Measurements from ENCODE around the gene ARHGAP22. TPM values are rescaled to one million over a fixed set of nuclear protein-coding genes. Genes with fewer than 3 reads are reported as not detected.

ARHGAP22 gene
- total and polyA plus RNA-seq, 2 donors (not counting 1 experiment from before 2014, with no cell fraction given): 10.4 to 75.5 TPM

DNA sequence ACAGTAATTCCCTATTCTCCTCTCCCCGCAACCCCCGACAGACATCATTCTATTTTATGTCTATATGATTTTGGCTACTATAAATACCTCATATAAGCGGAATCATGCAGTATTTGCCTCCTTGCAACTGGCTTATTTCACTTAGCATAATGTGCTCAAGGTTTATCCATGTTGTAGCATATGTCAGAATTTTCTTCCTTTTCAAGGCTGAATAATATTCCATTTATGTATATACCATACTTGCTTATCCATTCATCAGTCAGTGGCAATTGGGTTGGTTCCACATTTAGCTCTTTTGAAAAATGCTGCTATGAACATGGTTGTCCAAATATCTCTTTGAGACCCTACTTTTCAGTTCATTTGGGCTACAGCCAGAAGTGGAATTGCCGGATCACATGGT is 191.9 kb downstream of the ARHGAP22 start:
- TF ChIP-seq, protein P1, sequence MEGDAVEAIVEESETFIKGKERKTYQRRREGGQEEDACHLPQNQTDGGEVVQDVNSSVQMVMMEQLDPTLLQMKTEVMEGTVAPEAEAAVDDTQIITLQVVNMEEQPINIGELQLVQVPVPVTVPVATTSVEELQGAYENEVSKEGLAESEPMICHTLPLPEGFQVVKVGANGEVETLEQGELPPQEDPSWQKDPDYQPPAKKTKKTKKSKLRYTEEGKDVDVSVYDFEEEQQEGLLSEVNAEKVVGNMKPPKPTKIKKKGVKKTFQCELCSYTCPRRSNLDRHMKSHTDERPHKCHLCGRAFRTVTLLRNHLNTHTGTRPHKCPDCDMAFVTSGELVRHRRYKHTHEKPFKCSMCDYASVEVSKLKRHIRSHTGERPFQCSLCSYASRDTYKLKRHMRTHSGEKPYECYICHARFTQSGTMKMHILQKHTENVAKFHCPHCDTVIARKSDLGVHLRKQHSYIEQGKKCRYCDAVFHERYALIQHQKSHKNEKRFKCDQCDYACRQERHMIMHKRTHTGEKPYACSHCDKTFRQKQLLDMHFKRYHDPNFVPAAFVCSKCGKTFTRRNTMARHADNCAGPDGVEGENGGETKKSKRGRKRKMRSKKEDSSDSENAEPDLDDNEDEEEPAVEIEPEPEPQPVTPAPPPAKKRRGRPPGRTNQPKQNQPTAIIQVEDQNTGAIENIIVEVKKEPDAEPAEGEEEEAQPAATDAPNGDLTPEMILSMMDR (conservative IDR thresholded peaks at IDR 0.05 in 1 of 2, IDR thresholded peaks at IDR 0.05 in 1 of 2; ENCODE audit: low read depth in 1 of 2, low read length in 2 of 2): no peak
- no peak for TF ChIP-seq EZH2 (IDR thresholded peaks at IDR 0.05; ENCODE audit: low read length, missing control alignments)

DNA sequence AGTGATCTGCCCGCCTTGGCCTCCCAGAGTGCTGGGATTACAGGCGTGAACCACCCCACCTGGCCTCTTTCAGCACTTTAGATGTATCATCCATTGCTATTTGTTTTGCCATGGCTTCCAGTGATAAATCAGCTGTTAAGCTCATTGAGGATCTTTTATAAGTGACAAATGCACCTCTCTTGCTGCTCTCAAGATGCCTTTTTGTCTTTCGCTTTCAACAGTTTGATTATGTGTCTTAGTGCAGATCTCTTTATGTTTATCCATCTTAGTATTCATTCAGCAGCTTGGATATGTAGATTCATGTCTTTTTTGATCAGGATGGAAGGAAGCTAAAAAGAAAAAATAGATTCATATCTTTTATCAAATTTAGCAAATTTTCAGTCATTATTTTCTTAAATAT is 192.8 kb downstream of the ARHGAP22 start:
- H3K27me3 ChIP-seq (ENCODE audit: control insufficient read depth, insufficient read depth, low read length): no peaks in the 10 kb centered on the region
- H3K4me3 ChIP-seq (replicated peaks in 1 of 4; ENCODE audit: control extremely low read depth in 1 of 4, insufficient read depth in 1 of 4, low read depth in 3 of 4, low read length in 4 of 4): no peak overlapping the region
- no peaks in the 10 kb centered on the region for H3K9me3 ChIP-seq (ENCODE audit: control insufficient read depth, insufficient read depth, low read depth, low read length)
- H3K4me1 ChIP-seq (ENCODE audit: control insufficient read depth, extremely low read depth, insufficient read depth, low read length): peaks cover 2% of the 10 kb centered on the region
- no peak overlapping the region for H3K9ac ChIP-seq (ENCODE audit: insufficient read depth, low read length)
- no peak overlapping the region for H3K27ac ChIP-seq (ENCODE audit: insufficient read depth, low read length)
- DNase-seq (ENCODE audit: low read depth in 2 of 2): no peak
- H3K79me2 ChIP-seq (ENCODE audit: control insufficient read depth, insufficient read depth, low read length): no peaks in the 10 kb centered on the region
- H3K36me3 ChIP-seq (ENCODE audit: control insufficient read depth, insufficient read depth, low read length): no peaks in the 10 kb centered on the region
- no peak for TF ChIP-seq EZH2 (IDR thresholded peaks at IDR 0.05; ENCODE audit: low read length, missing control alignments)
- TF ChIP-seq, protein P1 (conservative IDR thresholded peaks at IDR 0.05 in 1 of 2, IDR thresholded peaks at IDR 0.05 in 1 of 2; ENCODE audit: low read depth in 1 of 2, low read length in 2 of 2): no peak
- H3K4me2 ChIP-seq (ENCODE audit: extremely low read depth, insufficient read depth, low read length): no peak overlapping the region
- H4K20me1 ChIP-seq (ENCODE audit: control insufficient read depth, extremely low read depth, insufficient read depth, low read length): no peaks in the 10 kb centered on the region
- H2AFZ ChIP-seq (ENCODE audit: low read length): no peak overlapping the region

More for the DNA sequence above, 191.9 kb downstream of the ARHGAP22 start:
- Histone ChIP-seq H3K79me2 (ENCODE audit: control insufficient read depth, insufficient read depth, low read length) (no peaks in the 10 kb centered on the region), H3K9me3 (ENCODE audit: control insufficient read depth, insufficient read depth, low read depth, low read length) (no peaks in the 10 kb centered on the region), H3K4me3 (replicated peaks in 1 of 4; ENCODE audit: control extremely low read depth in 1 of 4, insufficient read depth in 1 of 4, low read depth in 3 of 4, low read length in 4 of 4) (no peak overlapping the region), H3K9ac (ENCODE audit: insufficient read depth, low read length) (no peak overlapping the region), H4K20me1 (ENCODE audit: control insufficient read depth, extremely low read depth, insufficient read depth, low read length) (no peaks in the 10 kb centered on the region), H3K4me2 (ENCODE audit: extremely low read depth, insufficient read depth, low read length) (no peak overlapping the region), H3K4me1 (ENCODE audit: control insufficient read depth, extremely low read depth, insufficient read depth, low read length) (peaks cover 2% of the 10 kb centered on the region), H3K27me3 (ENCODE audit: control insufficient read depth, insufficient read depth, low read length) (no peaks in the 10 kb centered on the region), H3K36me3 (ENCODE audit: control insufficient read depth, insufficient read depth, low read length) (no peaks in the 10 kb centered on the region), H2AFZ (ENCODE audit: low read length) (no peak overlapping the region), H3K27ac (ENCODE audit: insufficient read depth, low read length) (no peak overlapping the region)
- DNase-seq (ENCODE audit: low read depth in 2 of 2): no peak

DNA sequence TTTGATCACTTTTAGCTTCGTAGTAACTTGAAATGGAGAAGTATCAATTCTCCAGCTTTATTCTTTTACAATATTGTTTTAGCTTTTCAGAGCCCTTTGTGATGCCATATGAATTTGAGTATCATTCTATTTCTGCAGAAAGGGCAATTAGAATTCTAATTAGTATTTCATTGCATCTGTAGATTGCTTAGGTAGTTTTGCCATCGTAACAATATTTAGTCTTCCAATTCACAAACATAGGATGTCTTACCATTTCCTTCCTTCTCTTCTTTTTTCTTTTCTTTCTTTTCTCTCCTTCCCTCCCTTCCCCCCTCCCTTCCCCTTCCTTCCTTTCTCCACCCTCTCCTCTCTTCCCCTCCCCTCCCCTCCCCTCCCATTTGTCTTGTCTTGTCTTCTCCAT is 193.4 kb downstream of the ARHGAP22 start:
- Histone ChIP-seq H3K27ac (ENCODE audit: insufficient read depth, low read length) (no peak overlapping the region), H3K4me2 (ENCODE audit: extremely low read depth, insufficient read depth, low read length) (no peak overlapping the region), H2AFZ (ENCODE audit: low read length) (no peak overlapping the region), H3K9ac (ENCODE audit: insufficient read depth, low read length) (no peak overlapping the region), H3K36me3 (ENCODE audit: control insufficient read depth, insufficient read depth, low read length) (no peaks in the 10 kb centered on the region), H4K20me1 (ENCODE audit: control insufficient read depth, extremely low read depth, insufficient read depth, low read length) (no peaks in the 10 kb centered on the region), H3K4me3 (replicated peaks in 1 of 4; ENCODE audit: control extremely low read depth in 1 of 4, insufficient read depth in 1 of 4, low read depth in 3 of 4, low read length in 4 of 4) (no peak overlapping the region), H3K4me1 (ENCODE audit: control insufficient read depth, extremely low read depth, insufficient read depth, low read length) (peaks cover 2% of the 10 kb centered on the region), H3K79me2 (ENCODE audit: control insufficient read depth, insufficient read depth, low read length) (no peaks in the 10 kb centered on the region), H3K9me3 (ENCODE audit: control insufficient read depth, insufficient read depth, low read depth, low read length) (no peaks in the 10 kb centered on the region), H3K27me3 (ENCODE audit: control insufficient read depth, insufficient read depth, low read length) (no peaks in the 10 kb centered on the region)
- DNase-seq (ENCODE audit: low read depth in 2 of 2): no peak
- TF ChIP-seq, protein P1 (conservative IDR thresholded peaks at IDR 0.05 in 1 of 2, IDR thresholded peaks at IDR 0.05 in 1 of 2; ENCODE audit: low read depth in 1 of 2, low read length in 2 of 2): no peak
- TF ChIP-seq EZH2 (IDR thresholded peaks at IDR 0.05; ENCODE audit: low read length, missing control alignments): no peak
